ENCODE results near the gene SLC35A1.

DNA sequence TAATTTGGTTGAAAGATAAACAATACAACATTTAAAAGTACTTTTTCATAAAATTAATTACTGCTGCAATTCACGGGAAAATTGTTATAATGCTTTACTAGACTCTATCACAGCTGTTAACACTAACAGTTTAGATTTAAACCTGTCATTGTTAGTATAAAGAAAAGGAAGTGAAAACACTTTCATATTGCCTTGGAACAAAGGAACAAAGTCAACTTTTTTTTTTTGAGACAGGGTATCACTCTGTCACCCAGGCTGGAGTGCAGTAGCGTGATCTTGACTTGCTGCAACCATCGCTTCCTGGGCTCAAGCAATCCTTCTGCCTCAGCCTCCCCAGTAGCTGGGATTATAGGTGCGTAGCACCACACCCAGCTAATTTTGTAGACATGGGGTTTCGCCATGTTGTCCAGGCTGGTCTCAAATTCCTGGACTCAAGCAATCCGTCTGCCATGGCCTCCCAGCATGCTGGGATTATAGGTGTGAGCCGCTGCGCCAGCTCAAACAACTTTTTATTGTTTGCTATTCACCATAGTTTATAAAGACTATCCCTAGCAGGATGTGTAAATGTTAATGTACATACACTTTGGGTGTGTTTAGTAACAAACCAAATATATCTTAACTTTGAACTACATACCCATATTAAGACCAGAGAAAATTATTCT is 22.1 kb downstream of the SLC35A1 start:
- no peak for TF ChIP-seq POLR2AphosphoS5 (IDR thresholded peaks at IDR 0.05; ENCODE audit: borderline replicate concordance, low read depth, low read length)
- no peak for TF ChIP-seq EZH2 (IDR thresholded peaks at IDR 0.05)
- TF ChIP-seq FOXP2 (optimal IDR thresholded peaks at IDR 0.05; ENCODE audit: control extremely low read depth, extremely low read length, insufficient read depth): no peak

Data from SK-N-MC (cell line).